WI38 (cell line): ENCODE results near the gene NISCH.

Experiments
- H3K4me3 ChIP-seq: 2 replicates; pipeline ENCODE4 v1.5.1; 2011; ENCODE audit warnings: low read depth, mild to moderate bottlenecking, control low read depth, low read length
- CTCF ChIP-seq: IDR thresholded peaks from 2 replicates; pipeline ENCODE4 v1.5.1; 2012; ENCODE audit warnings: low read depth, mild to moderate bottlenecking, control low read depth, low read length

Gene NISCH

GRCh38 chr3:52440249-52440551 lies 15.2 kb upstream of the NISCH start:
- no peak for TF ChIP-seq CTCF
- H3K4me3 ChIP-seq: no peak overlapping the region

- no peak overlapping the region for H3K4me3 ChIP-seq
- no peak for TF ChIP-seq CTCF
Observed at GRCh38 chr3:52440671-52441070, 14.7 kb upstream of the NISCH start.

GRCh38 chr3:52441091-52441771 lies 14.2 kb upstream of the NISCH start:
- no peak overlapping the region for H3K4me3 ChIP-seq
- no peak for TF ChIP-seq CTCF

- no peak overlapping the region for H3K4me3 ChIP-seq
- TF ChIP-seq CTCF: no peak
Observed at GRCh38 chr3:52441772-52442332, 13.6 kb upstream of the NISCH start.

- H3K4me3 ChIP-seq: no peak overlapping the region
- no peak for TF ChIP-seq CTCF
Observed at GRCh38 chr3:52442409-52443267, 12.8 kb upstream of the NISCH start.

GRCh38 chr3:52443268-52443610 lies 12.2 kb upstream of the NISCH start:
- TF ChIP-seq CTCF: no peak
- no peak overlapping the region for H3K4me3 ChIP-seq
